HG03575 (cell line): Measurements from ENCODE around the gene LSM6.

ENCODE experiments used
- ATAC-seq: cut with Tn5 transposase; IDR thresholded peaks from one replicate; pipeline ENCODE4 v1.9.1; 2021; ENCODE audit not compliant: unreplicated experiment, insufficient number of reproducible peaks, low FRiP score; ENCODE audit errors: extremely low read depth

LSM6 gene

GRCh38 chr4:146179784-146180370 lies 4.4 kb downstream of the LSM6 start:
- ATAC-seq = no peak

DNA sequence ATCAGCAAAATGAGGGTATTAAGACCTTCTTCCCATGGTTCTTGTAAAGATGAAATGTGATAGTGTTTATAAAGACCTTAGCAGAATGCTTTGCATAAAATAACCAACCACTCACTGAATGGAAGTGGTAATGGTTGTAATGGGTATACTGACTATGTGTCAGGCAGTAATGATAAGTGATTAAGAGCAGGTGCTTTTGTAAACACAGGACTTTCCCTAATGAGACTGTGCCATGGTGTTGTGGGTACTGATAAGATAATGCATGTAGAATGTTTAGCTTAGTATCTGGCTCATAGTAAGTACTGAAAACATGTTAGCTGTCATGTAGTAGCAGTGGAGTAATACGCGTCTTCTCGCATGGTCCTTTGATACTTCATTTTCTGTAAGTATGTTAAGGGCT lies 6.9 kb downstream of the LSM6 start:
- ATAC-seq = no peak

- ATAC-seq = no peak
Measured at GRCh38 chr4:146183209-146183608, 7.7 kb downstream of the LSM6 start.

GRCh38 chr4:146186041-146186440 lies 10.5 kb downstream of the LSM6 start:
- no peak for ATAC-seq

GRCh38 chr4:146186596-146186995 lies 11.1 kb downstream of the LSM6 start:
- ATAC-seq = no peak

DNA sequence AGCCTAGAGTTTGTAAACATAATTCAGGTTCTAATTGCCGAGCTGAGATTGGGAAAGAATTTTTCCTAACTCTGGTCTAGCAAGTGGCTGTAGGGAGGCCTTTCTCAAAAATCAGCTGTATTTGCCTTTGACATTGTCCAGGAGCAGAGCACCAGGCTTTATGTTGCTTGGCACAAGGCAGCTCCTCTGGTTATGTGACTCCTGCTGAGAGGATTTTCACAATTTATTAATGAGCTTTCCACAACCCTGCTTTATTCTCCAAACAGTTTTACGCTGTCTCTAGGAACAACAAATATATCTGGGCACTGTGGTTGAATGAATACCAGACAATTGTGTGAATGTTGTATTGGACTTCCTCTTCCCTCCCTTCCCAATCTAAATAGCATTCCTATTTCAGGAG lies 14.9 kb downstream of the LSM6 start:
- no peak for ATAC-seq

DNA sequence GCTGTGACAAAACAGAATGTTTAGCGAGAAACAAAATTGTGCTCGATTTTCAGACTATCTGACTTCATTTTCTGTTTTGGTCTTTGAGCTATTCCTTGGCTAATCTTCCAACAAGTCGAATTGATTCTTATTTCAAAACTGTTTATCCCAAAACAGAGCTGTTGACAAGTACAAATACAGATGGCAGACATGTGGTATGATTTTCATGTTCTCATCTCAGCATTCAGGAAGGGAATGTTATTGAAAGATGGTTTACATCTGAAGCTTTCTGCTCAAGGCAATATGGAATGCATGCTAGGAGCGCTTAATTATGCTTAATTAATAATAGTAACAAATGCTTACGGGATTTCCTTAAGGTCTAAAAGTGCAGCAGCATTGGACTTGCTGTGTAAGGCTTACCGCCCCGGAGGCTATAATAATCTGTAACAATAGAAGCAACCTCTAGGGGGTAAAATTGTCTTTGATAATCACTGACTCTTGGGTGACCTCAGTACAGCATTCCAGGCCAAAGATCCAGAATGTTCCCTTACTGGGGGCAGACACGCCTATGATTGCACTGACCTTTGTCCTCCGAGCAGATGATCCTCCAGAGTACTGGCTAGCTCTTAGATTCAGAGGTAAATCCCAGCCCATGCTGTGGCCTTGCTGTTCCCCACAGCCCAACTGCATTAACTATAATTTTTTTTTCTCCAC lies 16.4 kb downstream of the LSM6 start:
- ATAC-seq = no peak

DNA sequence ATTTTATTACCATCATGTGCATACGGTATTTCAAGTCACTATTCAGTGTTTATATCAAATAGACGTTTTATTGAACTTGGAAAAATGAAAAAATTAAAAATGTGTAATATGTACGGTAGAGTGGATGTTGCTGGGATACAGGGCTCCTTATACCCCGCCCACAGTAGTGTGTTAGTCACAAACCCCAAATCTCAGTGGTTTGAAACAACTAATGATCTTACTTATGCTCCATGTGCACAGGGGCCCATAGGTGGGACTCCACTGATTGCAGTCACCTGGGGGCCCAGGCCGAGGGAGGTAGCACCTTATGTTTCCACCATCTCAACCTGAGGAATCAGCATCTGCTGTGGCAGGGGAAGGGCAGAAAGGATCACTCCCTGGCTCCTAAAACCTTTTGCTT lies 18.1 kb downstream of the LSM6 start:
- ATAC-seq = no peak

- ATAC-seq = no peak
Measured at GRCh38 chr4:146194212-146194611, 18.7 kb downstream of the LSM6 start.

- ATAC-seq = no peak
Measured at GRCh38 chr4:146202665-146203064, 27.1 kb downstream of the LSM6 start.

- no peak for ATAC-seq
Measured at GRCh38 chr4:146207410-146207809, 31.9 kb downstream of the LSM6 start.

DNA sequence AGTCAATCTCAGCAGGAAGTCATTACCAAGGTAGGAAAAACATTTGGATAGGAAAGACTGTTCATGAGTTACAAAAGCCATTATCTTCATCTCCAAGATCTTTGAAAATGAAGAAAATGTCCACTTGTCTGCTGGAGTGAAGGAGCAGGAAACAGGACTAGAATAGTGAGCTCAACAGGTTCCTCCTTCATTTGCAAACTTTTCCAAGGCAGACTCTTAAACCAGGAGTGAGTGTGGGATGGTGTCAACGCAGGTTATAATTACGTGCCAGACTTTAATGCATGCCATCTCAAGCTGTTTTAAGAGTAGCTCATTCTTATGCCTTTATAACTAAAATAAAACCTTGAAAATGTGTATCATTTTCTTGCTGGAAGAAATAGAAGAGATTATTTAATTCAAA lies 35.4 kb downstream of the LSM6 start:
- no peak for ATAC-seq

DNA sequence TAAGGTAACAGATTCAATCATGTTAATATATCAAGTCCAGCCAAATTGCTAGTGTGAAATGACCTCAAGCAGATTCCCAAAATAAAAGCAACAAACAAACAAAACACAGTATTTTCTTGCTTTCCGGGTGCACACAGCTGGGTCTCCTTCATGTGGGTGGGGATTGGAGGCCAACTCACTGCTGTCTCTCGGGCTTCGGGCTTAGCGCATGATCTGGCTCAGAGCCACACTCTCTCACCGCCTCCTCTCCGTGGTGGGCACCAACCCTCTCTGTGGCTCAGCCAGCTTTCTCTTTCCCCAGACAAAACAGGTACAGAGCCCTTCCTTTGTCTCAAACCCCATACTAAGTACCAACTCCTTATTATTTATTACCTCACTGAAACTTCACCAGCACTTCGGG lies 35.9 kb downstream of the LSM6 start:
- no peak for ATAC-seq

DNA sequence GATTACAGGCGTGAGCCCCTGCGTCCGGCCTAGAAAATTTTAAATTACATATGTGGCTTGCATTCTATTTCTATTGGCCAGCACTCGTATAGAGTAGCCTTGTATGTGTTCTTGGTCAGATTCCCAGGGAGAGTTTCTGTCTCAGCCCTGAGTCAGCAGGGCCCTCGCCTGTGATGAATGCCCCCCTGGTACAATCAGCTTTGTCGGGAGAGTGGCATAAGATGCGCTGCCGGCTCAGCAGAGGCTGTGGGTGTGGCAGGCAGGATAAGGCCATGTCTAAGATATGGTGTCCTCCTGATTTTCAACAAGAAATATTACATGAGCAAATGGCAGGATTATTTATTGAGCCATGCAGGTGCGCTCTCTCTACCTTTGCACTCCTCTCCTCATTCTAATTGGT lies 37.3 kb downstream of the LSM6 start:
- no peak for ATAC-seq

- no peak for ATAC-seq
Measured at GRCh38 chr4:146214238-146214637, 38.7 kb downstream of the LSM6 start, which contains the start of gene REELD1. TSS of gene REELD1 (plus strand) at chr4:146214538. CDS start at chr4:146216953, 2,415 bp downstream.

DNA sequence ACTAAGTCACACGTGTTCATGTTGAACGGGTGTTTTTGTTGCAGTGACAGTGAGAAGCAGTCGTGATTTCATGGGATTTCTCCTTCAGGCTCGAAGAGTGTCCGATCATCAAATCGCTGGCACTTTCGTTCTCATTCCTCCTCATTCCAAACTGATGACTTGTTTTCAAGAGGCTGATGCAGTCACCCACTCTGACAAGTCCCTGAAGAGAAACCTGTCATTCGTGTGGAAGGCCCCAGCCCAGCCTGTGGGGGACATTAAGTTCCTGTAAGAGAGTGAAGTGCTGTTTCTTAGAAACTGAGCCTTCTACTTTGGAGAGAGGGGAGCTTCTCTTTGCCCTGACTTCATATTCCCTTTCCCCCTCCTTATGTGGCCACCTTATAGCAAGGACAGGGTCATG lies 46.8 kb downstream of the LSM6 start:
- ATAC-seq = no peak

DNA sequence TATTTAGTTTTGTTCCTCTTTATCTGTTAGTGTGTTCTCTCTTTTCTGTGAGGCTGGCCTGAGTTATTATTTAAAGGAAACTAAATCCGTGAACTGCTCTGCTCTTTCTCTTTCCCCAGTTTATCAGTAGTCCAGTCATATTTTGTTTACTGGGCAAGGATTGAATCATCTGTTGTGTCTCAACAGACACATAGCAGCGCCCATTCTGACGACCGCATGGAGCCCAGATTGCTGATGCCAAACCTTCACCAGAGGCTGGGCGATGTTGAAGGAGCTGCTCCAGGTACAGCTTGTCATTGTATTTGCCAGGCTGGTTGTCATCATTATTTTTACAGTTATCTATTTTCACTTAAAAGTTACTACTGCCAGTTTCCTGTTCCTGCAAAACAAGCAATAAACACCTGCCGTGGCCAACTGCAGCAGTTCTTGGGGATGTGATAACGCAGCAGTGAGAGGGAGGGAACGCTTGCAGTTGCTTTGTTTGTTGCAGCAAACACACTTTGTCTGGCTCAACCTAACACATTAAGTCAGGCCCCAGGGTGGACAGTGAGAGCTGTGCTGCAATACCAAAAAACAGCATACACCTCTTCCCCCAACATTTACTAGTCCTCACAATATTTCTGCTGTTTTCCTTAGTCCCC lies 48.9 kb downstream of the LSM6 start:
- no peak for ATAC-seq

DNA sequence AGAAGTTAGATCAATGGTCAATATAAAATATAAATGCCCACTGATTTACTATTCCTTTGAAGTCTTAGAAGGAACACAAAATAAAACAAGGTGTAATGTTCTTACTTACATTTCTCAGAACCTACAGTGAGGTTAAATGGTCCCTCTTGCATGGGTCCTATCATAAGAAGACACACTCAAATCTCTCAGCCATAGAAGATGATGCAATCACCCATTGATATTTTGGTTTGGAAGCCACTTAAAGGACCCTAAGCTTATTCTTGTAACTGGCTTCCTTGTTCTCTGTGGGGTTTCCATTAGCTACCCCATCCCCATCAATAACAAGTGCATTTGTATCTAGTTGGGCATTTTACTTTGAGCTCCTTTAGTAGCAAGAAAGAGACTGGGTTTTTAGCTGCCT lies 53.9 kb downstream of the LSM6 start:
- no peak for ATAC-seq

GRCh38 chr4:146232131-146232722 lies 56.7 kb downstream of the LSM6 start:
- ATAC-seq = no peak

DNA sequence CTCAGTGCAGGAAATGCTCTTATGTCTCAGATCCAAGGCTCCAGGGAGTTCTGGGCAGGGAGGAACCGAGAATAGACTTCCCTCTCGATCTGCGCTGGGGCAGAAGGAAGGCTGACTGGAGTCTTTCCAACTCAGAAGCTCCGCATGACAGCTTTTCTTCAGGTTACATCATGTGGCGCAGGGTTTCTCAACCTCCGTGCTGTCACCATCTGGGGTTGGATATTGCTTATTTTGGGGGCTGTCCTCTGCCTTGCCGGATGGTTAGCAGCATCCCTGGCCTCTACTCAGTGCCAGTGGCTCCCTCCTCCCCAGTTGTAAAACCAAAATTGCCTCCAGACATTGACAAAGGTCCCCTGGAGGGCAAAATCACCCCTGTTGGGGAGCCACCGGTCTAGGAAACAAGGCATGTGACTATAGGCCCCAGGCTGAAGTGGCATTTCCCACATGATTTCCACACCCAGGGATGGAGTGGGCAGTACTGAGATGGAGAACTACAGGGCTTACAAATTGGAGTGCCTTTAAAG lies 60.2 kb downstream of the LSM6 start:
- no peak for ATAC-seq
